KMS-11 (cell line): Measurements from ENCODE around the gene FAM131A.
A peak's percentile ranks its signal among the peaks of the same experiment; 100 is the strongest.

ENCODE experiments used
- H2AFZ ChIP-seq: fragments of 200-600 bp; sonication (generic); 2 replicates; pipeline ENCODE4 v1.6.1; 2016; ENCODE audit warnings: antibody characterized with exemption, mixed run types, low read depth
- H3K27ac ChIP-seq: fragments of 200-600 bp; sonication (generic); 2 replicates; pipeline ENCODE4 v1.6.1; 2016; ENCODE audit warnings: mild to moderate bottlenecking, mixed run types
- H3K27me3 ChIP-seq: fragments of 200-600 bp; sonication (generic); 2 replicates; pipeline ENCODE4 v1.6.1; 2017; ENCODE audit warnings: mild to moderate bottlenecking, low read depth, mixed run types, moderate library complexity; ENCODE audit not compliant: insufficient read depth
- H3K36me3 ChIP-seq: fragments of 200-600 bp; sonication (generic); 2 replicates; pipeline ENCODE4 v1.6.1; 2017; ENCODE audit warnings: mild to moderate bottlenecking, mixed run types; ENCODE audit not compliant: insufficient read depth
- H3K4me1 ChIP-seq: fragments of 200-600 bp; sonication (generic); 2 replicates; pipeline ENCODE4 v1.6.1; 2016; ENCODE audit warnings: mild to moderate bottlenecking, low read depth, mixed run types; ENCODE audit not compliant: poor library complexity, severe bottlenecking
- H3K4me2 ChIP-seq: fragments of 200-600 bp; sonication (generic); 2 replicates; pipeline ENCODE4 v1.7.0; 2016; ENCODE audit warnings: mild to moderate bottlenecking, mixed run types
- H3K4me3 ChIP-seq: fragments of 200-600 bp; sonication (generic); IDR thresholded peaks from 2 replicates; pipeline ENCODE4 v1.6.1; 2017; ENCODE audit warnings: low read depth, low read length, mixed read lengths; ENCODE audit not compliant: insufficient read depth
- H3K79me2 ChIP-seq: fragments of 200-600 bp; sonication (generic); 2 replicates; pipeline ENCODE4 v1.6.1; 2016; ENCODE audit warnings: low read depth, mixed run types; ENCODE audit not compliant: insufficient read depth
- H3K9ac ChIP-seq: fragments of 200-600 bp; sonication (generic); 2 replicates; pipeline ENCODE4 v1.6.1; 2016; ENCODE audit warnings: mild to moderate bottlenecking, mixed run types
- H4K20me1 ChIP-seq: fragments of 200-600 bp; sonication (generic); 2 replicates; pipeline ENCODE4 v1.6.1; 2016; ENCODE audit warnings: mild to moderate bottlenecking, mixed run types; ENCODE audit not compliant: insufficient read depth
- CTCF ChIP-seq: fragments of 200-600 bp; sonication (generic); conservative IDR thresholded peaks from 2 replicates; pipeline ENCODE4 v1.6.1; 2017; ENCODE audit warnings: low read depth, mild to moderate bottlenecking, antibody characterized with exemption, low read length, moderate library complexity, mixed read lengths

Gene FAM131A

DNA sequence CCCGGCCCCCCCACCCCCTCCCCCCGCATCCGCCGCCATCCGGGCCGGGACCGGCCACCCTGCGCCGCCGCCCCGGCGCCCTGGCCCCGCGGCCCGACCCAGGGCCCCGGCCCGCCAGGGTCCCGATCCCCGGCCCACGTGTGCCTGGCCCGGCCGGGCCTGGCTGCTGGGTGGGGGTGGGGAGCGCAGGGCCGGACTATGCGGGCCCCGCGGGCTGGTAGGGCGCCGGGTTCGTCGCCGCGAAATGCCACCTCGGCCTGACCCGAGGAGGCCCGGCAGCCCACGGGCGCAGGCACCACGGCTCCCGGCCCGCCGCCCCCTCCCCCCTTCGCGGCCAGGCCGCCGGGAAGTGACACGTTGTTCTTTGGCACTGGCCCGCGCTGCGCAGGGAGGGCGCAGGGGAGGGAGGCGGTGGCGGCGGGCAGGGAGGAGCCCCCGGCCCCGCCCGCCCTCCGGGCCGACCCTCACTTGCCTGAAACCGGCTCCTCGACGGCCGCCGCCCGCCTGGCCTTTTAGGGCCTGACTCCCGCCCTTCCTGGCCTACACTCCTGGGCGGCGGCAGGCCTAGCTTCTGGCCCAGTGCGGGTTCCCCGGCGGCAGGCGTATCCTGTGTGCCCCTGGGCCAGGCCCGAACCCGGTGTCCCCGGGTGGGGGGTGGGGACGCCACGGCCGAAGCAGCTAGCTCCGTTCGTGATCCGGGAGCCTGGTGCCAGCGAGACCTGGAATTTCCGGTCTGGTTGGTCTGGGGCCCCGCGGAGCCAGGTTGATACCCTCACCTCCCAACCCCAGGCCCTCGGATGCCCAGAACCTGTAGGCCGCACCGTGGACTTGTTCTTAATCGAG lies 22.5 kb upstream of the FAM131A start:
- Histone ChIP-seq H3K9ac (peak overlapping the region; percentile 97), H3K4me3 (peak overlapping the region; percentile 17), H3K36me3 (peaks cover 10% of the 10 kb centered on the region; the same call in 1 of the 2 replicates), H3K27me3 (no peaks in the 10 kb centered on the region), H4K20me1 (peaks cover 34% of the 10 kb centered on the region), H3K27ac (peak overlapping the region; percentile 78), H3K4me2 (peak overlapping the region; percentile 79), H3K79me2 (peaks cover 51% of the 10 kb centered on the region), H3K4me1 (peaks cover 43% of the 10 kb centered on the region), H2AFZ (no peak overlapping the region)
- TF ChIP-seq CTCF = no peak

DNA sequence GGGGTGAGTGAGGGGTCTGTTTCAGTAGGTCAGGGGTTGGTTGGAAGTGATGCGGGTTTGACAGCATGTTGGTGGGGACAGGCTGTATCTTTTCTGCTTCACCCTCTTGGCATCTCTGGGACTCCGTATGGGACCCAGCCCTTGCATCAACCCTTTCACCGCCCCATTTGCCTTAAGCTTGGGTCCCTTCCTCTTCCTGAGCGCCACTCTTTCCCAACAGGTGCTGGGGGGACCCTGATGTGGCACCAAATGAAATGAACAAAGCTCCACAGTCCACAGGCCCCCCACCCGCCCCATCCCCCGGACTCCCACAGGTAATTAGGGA lies 21.9 kb upstream of the FAM131A start:
- peak overlapping the region; percentile 97 for H3K9ac ChIP-seq
- TF ChIP-seq CTCF = no peak
- H3K4me2 ChIP-seq = peak overlapping the region; percentile 79
- peaks cover 37% of the 10 kb centered on the region for H4K20me1 ChIP-seq
- H3K4me1 ChIP-seq = peaks cover 49% of the 10 kb centered on the region
- peak overlapping the region; percentile 17 for H3K4me3 ChIP-seq
- H3K36me3 ChIP-seq = peaks cover 14% of the 10 kb centered on the region; the same call in 1 of the 2 replicates
- peak overlapping the region; percentile 78 for H3K27ac ChIP-seq
- H3K27me3 ChIP-seq = no peaks in the 10 kb centered on the region
- no peak overlapping the region for H2AFZ ChIP-seq
- peaks cover 55% of the 10 kb centered on the region for H3K79me2 ChIP-seq

GRCh38 chr3:184315871-184316661 lies 21.3 kb upstream of the FAM131A start:
- Histone ChIP-seq H3K4me3 (peak overlapping the region; percentile 91), H3K36me3 (peaks cover 18% of the 10 kb centered on the region; the same call in 1 of the 2 replicates), H3K4me2 (peak overlapping the region; percentile 79), H3K27me3 (no peaks in the 10 kb centered on the region; the same call in 1 of the 2 replicates), H3K27ac (peak overlapping the region; percentile 78; the same call in 1 of the 2 replicates), H2AFZ (no peak overlapping the region), H3K79me2 (peaks cover 61% of the 10 kb centered on the region), H3K9ac (peak overlapping the region; percentile 97; the same call in 1 of the 2 replicates), H3K4me1 (peaks cover 53% of the 10 kb centered on the region), H4K20me1 (peaks cover 42% of the 10 kb centered on the region)
- TF ChIP-seq CTCF = no peak

DNA sequence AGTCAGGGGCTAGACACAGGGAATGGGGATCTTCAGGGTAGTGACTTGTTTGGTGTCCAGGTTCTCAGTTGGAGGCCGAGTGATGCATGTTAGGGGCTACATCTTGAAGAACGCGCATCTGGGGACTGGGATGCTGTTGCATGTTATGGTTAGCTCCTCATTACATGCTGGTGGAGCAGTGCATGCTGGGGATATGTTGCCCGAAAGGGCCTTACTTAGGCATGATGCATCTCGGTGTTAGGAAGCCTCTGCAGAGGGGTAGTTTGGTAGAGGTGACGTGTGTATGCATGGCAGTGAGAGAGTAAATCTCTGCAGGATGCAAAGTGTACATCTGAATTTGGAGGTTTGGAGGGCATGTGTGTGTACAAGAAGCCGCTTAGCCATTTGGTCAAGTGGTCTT lies 20.6 kb upstream of the FAM131A start:
- Histone ChIP-seq H3K27ac (peak overlapping the region; percentile 11; the same call in 1 of the 2 replicates), H3K36me3 (peaks cover 25% of the 10 kb centered on the region; the same call in 1 of the 2 replicates), H3K79me2 (peaks cover 68% of the 10 kb centered on the region), H3K9ac (no peak overlapping the region; the same call in 1 of the 2 replicates), H3K4me2 (peak overlapping the region; percentile 79), H4K20me1 (peaks cover 42% of the 10 kb centered on the region), H3K27me3 (no peaks in the 10 kb centered on the region; the same call in 1 of the 2 replicates), H3K4me3 (peak overlapping the region; percentile 72), H2AFZ (no peak overlapping the region), H3K4me1 (peaks cover 53% of the 10 kb centered on the region)
- no peak for TF ChIP-seq CTCF
